ENCODE results near the gene LAX1.
A peak's percentile ranks its signal among the peaks of the same experiment; 100 is the strongest.

GRCh38 chr1:203795441-203796235 is 30.7 kb downstream of the LAX1 start, which contains the start of the genes ZBED6 and ZC3H11A:
- TF ChIP-seq POLR2A (IDR thresholded peaks at IDR 0.05): peak in 3 of 4 donors; percentile 52 to 77 (median 67)
- TF ChIP-seq, protein P1, sequence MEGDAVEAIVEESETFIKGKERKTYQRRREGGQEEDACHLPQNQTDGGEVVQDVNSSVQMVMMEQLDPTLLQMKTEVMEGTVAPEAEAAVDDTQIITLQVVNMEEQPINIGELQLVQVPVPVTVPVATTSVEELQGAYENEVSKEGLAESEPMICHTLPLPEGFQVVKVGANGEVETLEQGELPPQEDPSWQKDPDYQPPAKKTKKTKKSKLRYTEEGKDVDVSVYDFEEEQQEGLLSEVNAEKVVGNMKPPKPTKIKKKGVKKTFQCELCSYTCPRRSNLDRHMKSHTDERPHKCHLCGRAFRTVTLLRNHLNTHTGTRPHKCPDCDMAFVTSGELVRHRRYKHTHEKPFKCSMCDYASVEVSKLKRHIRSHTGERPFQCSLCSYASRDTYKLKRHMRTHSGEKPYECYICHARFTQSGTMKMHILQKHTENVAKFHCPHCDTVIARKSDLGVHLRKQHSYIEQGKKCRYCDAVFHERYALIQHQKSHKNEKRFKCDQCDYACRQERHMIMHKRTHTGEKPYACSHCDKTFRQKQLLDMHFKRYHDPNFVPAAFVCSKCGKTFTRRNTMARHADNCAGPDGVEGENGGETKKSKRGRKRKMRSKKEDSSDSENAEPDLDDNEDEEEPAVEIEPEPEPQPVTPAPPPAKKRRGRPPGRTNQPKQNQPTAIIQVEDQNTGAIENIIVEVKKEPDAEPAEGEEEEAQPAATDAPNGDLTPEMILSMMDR (IDR thresholded peaks at IDR 0.05): no peak

Measured in esophagus squamous epithelium (tissue), 4 donors.